ENCODE data around the gene PRR9.
A peak's percentile ranks its signal among the peaks of the same experiment; 100 is the strongest.
"Not testable (repeated sequence)": the region's sequence is repeated elsewhere in the genome, so short reads cannot be mapped to it uniquely, and the experiment has no call there.

PRR9 gene, protein sequence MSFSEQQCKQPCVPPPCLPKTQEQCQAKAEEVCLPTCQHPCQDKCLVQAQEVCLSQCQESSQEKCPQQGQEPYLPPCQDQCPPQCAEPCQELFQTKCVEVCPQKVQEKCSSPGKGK

GRCh38 chr1:153217212-153217611, at the start of gene PRR9:
Gene PRR9, plus strand, starts transcription at chr1:153217584. Its CDS starts 561 bp downstream, at chr1:153218145.
- peak; percentile 67 for DNase-seq

DNA sequence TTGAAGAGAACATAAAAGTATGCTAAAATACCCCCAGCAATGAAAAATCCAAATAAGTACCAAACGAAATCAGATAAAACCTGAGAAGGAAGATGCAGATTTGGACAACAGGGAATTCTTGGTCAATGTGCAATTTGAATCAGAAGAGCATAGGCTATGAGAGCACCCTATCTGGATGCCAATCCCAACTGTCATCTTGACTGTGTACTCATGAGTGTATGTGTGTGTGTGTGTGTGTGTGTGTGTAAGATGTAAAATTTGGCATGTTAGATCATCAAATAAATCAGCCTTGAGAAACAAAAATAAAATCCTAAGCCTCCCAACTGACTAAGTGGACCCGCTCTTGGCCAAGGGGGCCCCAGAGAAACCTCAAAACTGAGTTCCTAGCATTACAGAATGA, 48.7 kb upstream of the PRR9 start:
- no peak for DNase-seq

- no peak for DNase-seq
Observed at GRCh38 chr1:153174624-153175023, 42.8 kb upstream of the PRR9 start.

GRCh38 chr1:153178922-153179321, 38.5 kb upstream of the PRR9 start:
- DNase-seq = no peak

DNA sequence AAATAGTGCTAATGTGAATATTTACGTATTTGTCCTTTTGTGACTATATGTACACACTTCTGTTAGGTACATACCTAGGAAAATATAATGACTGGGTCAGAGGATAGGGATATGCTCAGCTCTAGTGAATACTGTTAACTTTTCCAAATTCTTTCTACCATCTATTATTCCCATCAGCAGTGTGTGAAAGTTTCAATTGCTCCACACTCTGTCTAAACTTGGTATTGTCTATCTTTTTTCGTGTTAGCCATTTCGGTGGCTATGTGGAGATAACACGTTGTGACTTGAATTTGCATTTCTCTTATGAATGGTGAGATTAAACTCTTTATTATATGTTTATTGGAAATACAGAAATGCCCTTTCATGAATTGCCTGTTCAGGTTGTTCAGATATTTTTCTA, 36.8 kb upstream of the PRR9 start:
- no peak for DNase-seq

- not testable (repeated sequence) for DNase-seq
Observed at GRCh38 chr1:153188301-153188700, 29.1 kb upstream of the PRR9 start.

GRCh38 chr1:153190373-153190772, 27.0 kb upstream of the PRR9 start:
- no peak for DNase-seq

DNA sequence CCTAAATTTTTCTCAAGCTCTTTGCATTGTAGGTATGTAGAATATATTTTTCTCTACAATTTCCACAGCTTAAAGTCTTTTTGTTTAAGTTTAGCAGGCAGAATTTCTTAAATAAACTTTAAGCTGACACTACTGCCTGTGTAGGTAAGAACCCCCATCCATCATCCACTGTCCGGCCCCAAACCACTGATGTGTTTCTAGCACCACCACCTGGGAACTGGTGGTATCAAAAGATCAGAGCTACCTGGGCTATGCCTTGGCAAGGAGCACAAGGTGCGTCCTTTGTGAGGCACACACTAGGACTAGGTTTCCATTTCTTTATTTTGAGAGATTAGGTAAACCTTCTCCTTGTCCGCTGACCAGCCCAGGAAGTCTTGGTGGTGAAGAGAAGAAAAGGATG, 24.7 kb upstream of the PRR9 start:
- peak; percentile 57 for DNase-seq

DNA sequence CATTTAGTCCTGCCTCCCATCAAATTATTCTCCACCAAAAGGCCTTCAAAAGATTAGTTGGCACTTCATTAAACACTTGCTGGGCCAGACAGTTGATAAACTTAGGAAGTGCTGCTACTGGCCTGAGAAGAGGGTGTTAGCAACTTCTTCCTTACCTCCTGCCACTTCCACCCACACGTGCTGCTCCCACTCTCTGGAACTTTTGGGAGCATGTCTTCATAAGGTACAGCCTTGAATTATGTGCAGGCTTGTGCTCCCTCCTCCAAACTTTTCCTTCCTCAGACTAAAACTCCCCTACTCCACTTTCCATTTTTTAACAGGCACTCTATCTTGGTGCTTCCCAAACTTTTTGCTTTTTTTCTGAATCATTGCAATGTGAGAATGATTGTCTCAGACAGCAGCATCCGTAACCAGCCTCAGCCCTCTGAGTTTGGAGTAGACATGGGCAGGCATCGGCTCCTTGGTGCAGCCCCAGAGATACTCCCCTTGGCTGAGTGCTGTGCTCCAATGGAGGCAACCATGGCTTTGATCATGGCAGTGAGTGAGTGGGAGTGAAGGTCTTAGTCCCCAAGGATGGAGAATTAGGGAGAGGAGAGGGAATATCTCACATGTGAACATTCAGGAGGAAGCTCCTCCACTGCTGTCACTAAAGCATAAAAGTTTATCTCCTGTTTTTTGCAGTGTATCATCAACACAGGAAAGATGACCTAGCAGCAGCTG, 22.9 kb upstream of the PRR9 start:
- no peak for DNase-seq

DNA sequence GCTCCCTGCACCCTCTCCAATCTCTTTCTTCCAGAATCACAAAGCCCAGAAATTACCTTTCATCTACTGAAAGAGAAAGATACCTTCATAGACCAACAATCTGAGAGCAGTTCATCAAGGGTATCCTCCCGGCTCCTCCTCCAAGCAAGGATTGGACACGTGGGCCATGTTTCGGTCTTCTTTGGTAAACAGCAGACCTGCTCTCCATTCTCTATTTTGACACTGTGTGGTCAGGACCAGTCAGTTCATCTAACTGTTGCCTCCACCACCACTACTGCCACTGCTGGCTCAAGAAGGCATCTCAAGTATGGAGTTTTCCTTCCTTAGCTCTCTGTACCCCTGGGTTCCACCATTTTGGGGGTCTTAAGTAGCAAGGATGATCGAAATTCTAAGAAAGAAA, 22.2 kb upstream of the PRR9 start:
- no peak for DNase-seq

- no peak for DNase-seq
Observed at GRCh38 chr1:153202006-153202405, 15.4 kb upstream of the PRR9 start.

DNA sequence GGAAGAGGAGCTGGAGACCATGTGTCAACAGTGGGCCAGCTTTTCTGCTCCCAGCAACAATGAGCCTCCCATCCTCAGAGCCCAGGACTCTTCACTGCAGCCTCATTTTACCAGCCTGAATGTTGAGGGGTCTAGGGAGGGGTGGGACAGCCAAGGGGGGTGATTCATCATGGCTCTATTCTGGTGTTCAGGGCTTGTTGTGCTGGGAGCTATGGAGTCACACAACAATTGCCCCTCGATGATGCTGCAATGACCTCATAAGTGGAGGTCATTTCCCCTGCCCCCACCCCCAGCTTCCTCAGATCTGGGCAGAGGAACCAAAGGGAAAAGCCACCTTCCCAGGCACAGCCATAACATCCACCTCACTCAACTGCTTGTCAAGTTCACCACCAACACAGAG, 14.3 kb upstream of the PRR9 start, which contains the start of gene LELP1:
LELP1 (plus strand) TSS at position 301 of the 400 bp plus-strand sequence. CDS start 1,278 bp downstream, outside the sequence.
- DNase-seq = no peak

DNA sequence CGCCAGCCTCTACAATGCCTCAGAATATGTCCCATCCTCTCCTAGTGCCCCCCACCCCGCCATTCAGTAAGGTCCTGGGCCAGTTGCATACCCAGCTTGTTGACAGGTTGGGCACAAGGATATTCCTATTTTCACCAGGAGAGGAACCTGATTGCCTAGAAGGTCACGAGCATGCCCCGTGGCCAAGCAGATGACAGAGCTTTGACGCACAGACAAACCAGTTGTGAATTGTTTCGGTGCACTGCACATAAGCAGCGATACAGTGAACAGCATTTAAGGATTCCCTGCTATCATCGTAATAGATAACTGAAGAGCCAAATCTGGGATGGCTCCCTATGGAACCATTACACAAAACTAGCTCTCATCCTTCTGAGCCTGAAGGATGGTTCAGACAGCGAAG, 10.8 kb upstream of the PRR9 start:
- DNase-seq = no peak

- no peak for DNase-seq
Observed at GRCh38 chr1:153210206-153210605, 7.2 kb upstream of the PRR9 start.

- DNase-seq = peak; percentile 29
Observed at GRCh38 chr1:153212201-153212600, 5.2 kb upstream of the PRR9 start.

DNA sequence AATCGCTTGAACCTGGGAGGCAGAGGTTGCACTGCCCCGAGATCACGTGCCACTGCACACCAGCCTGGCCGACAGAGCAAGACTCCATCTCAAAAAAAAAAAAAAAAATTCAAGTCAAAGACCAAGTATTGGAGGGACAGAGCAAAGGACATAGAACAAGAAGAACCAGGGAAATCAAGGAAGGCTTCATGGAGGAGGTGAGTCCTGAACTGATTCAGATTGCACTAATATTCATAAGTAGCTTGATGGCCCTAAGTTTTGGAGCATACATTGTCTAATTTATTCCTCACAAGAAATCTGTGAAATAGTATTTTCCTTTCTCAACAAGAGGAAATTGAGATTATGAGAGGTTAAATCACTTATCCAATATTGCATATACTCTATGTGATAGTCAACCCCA, 3.9 kb upstream of the PRR9 start:
- no peak for DNase-seq

- no peak for DNase-seq
Observed at GRCh38 chr1:153217744-153218416, 496 bp downstream of the PRR9 start.

DNA sequence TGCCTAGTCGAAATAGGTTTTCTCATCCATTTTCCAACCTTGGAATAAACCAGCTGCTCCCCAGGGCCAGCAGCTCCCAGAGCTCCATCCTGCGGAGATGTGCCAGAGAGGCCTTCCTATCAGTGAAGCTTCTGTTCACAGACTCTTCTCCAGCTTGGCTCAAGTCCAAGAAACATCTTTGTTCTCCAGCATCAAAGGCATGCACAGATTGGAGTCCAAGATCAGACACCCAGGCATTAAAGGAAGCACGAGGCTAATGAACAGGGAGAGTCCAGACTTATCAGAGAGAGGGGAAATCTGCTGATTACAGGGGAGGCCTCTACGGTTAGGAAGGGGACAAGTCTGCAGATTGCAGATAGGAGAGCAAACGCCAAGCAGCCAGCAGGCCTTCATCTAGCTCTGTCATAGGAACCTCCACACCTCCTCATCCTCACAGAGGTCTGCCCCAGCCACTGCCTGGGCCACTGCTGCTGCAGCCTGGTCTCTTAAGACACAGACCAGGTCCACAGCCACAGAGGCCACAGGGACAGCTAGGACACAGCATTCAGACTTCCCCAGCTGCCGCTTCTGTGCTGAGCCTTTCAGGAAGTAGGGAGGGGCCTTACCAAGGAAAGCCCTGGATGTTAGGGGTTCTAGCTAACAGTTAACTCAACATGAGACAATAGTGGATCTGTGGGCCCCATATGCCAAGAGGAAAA, 3.4 kb downstream of the PRR9 start:
- no peak for DNase-seq

- DNase-seq = peak; percentile 65
Observed at GRCh38 chr1:153223040-153223891, 5.9 kb downstream of the PRR9 start.

GRCh38 chr1:153227810-153228209, 10.4 kb downstream of the PRR9 start:
- no peak for DNase-seq

GRCh38 chr1:153228491-153228890, 11.1 kb downstream of the PRR9 start:
- no peak for DNase-seq

GRCh38 chr1:153229076-153229829, 11.9 kb downstream of the PRR9 start:
- not testable (repeated sequence) for DNase-seq
